ENCODE results near the gene SCUBE2. TPM values are rescaled to one million over a fixed set of nuclear protein-coding genes. Genes with fewer than 3 reads are reported as not detected.

SCUBE2 gene
- total and polyA plus RNA-seq, 8 donors = 1.7 to 37.1 (median 21.8) TPM

DNA sequence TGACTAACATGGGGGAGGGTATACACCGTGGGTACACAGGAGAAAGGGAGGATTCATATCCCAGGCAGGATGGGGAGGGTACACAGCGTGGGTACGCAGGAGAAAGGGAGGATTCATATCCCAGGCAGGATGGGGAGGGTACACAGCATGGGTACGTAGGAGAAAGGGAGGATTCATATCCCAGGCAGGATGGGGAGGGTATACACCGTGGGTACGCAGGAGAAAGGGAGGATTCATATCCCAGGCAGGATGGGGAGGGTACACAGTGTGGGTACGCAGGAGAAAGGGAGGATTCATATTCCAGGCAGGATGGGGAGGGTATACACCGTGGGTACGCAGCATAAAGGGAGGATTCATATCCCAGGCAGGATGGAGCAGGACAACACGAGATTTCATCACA lies 51.0 kb downstream of the SCUBE2 start:
- H3K27ac ChIP-seq = no peak overlapping the region
- no peaks in the 10 kb centered on the region for H3K9me3 ChIP-seq
- H3K27me3 ChIP-seq = no peaks in the 10 kb centered on the region
- H3K4me3 ChIP-seq = no peak overlapping the region
- H3K36me3 ChIP-seq = peaks cover 0 to 8% (median 2%) of the 10 kb centered on the region in 4 donors
- WGBS, 5 donors = 86 to 93% (median 92%) methylated on average over 10 of the region's 10 CpGs
- TF ChIP-seq EP300 (IDR thresholded peaks at IDR 0.05) (no peak), POLR2AphosphoS5 (IDR thresholded peaks at IDR 0.05) (no peak), CTCF (IDR thresholded peaks at IDR 0.05) (no peak), POLR2A (IDR thresholded peaks at IDR 0.05) (no peak)
- no peak for DNase-seq
- H3K4me1 ChIP-seq = no peaks in the 10 kb centered on the region
- intact Hi-C loops (cut with DNase I; ENCODE audit: low total_unique reads) = no loop called here

DNA sequence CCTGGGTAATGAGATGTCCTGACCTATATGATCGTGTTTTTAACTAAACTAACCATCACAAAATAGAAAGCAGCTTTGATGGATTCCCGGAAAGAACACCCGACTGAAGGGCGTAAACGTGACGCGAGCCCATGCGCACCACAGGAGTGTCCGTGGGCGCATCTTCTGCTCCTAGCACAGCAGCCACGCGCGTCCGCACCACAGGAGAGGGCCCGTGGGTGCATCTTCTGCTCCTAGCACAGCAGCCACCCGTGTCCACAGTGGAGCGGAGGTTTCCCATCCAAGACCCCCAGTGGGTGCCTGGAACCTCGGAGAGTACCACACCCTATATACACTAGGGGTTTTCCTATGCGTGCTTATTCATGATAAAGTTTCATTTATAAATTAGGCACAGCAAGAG lies 51.5 kb downstream of the SCUBE2 start:
- H3K27ac ChIP-seq = no peak overlapping the region
- no peaks in the 10 kb centered on the region for H3K9me3 ChIP-seq
- no peak for TF ChIP-seq POLR2AphosphoS5 (IDR thresholded peaks at IDR 0.05)
- no peak for TF ChIP-seq POLR2A (IDR thresholded peaks at IDR 0.05)
- no peak for TF ChIP-seq EP300 (IDR thresholded peaks at IDR 0.05)
- TF ChIP-seq CTCF (IDR thresholded peaks at IDR 0.05) = no peak
- no peak for DNase-seq
- intact Hi-C loops (cut with DNase I; ENCODE audit: low total_unique reads) = no loop called here
- 94 to 96% (median 95%) methylated on average over 18 to 19 of the region's 19 CpGs for WGBS, 5 donors
- H3K36me3 ChIP-seq = peaks cover 0 to 8% (median 2%) of the 10 kb centered on the region in 4 donors
- no peaks in the 10 kb centered on the region for H3K27me3 ChIP-seq
- H3K4me3 ChIP-seq = no peak overlapping the region
- H3K4me1 ChIP-seq = no peaks in the 10 kb centered on the region

GRCh38 chr11:9039198-9039597 lies 52.2 kb downstream of the SCUBE2 start:
- no peaks in the 10 kb centered on the region for H3K9me3 ChIP-seq
- H3K36me3 ChIP-seq = peaks cover 0 to 8% (median 2%) of the 10 kb centered on the region in 4 donors
- no peaks in the 10 kb centered on the region for H3K27me3 ChIP-seq
- intact Hi-C loops (cut with DNase I; ENCODE audit: low total_unique reads) = no loop called here
- WGBS, 5 donors = 73 to 84% (median 82%) methylated on average over 9 of the region's 9 CpGs
- no peak overlapping the region for H3K27ac ChIP-seq
- no peak for DNase-seq
- no peaks in the 10 kb centered on the region for H3K4me1 ChIP-seq
- TF ChIP-seq POLR2AphosphoS5 (IDR thresholded peaks at IDR 0.05) = no peak
- TF ChIP-seq POLR2A (IDR thresholded peaks at IDR 0.05) = no peak
- no peak for TF ChIP-seq EP300 (IDR thresholded peaks at IDR 0.05)
- no peak for TF ChIP-seq CTCF (IDR thresholded peaks at IDR 0.05)
- H3K4me3 ChIP-seq = no peak overlapping the region

- TF ChIP-seq CTCF (IDR thresholded peaks at IDR 0.05) (no peak), POLR2A (IDR thresholded peaks at IDR 0.05) (no peak), EP300 (IDR thresholded peaks at IDR 0.05) (no peak), POLR2AphosphoS5 (IDR thresholded peaks at IDR 0.05) (no peak)
Observed at GRCh38 chr11:9038541-9038940, 52.9 kb downstream of the SCUBE2 start.

More at GRCh38 chr11:9038541-9038940, 52.9 kb downstream of the SCUBE2 start:
- Histone ChIP-seq H3K36me3 (peaks cover 0 to 9% (median 2%) of the 10 kb centered on the region in 4 donors), H3K27me3 (no peaks in the 10 kb centered on the region), H3K4me3 (no peak overlapping the region), H3K9me3 (no peaks in the 10 kb centered on the region), H3K4me1 (no peaks in the 10 kb centered on the region), H3K27ac (no peak overlapping the region)
- no peak for DNase-seq
- intact Hi-C loops (cut with DNase I; ENCODE audit: low total_unique reads) = no loop called here
- WGBS, 5 donors = 88 to 100% (median 96%) methylated on average over 3 of the region's 3 CpGs
